K562 (cell line): ENCODE results near the gene ADIPOR2. TPM values are rescaled to one million over a fixed set of nuclear protein-coding genes. Genes with fewer than 3 reads are reported as not detected.

Experiments used
- ELF1 ChIP-seq: fragments of 200-800 bp; sonication (Bioruptor generic); IDR thresholded peaks from 2 replicates; pipeline ENCODE4 v1.6.1; 2016; ENCODE audit warnings: missing genetic modification characterization, missing compliant biosample characterization
- ETV6 ChIP-seq, 3 experiments: fragments of 150-350 bp in 1 of 3; sonication (generic) in 1 of 3; formaldehyde crosslinking in 1 of 3; IDR thresholded peaks; 2 replicates each; pipeline versions ENCODE4 v1.6.1 to v1.8.0; 2014 to 2022; ENCODE audit warnings: borderline replicate concordance in 2 of 3, low read depth in 2 of 3, antibody characterized with exemption in 1 of 3, low read length in 1 of 3, mild to moderate bottlenecking in 1 of 3, missing genetic modification reagents in 1 of 3
- GABPB2 ChIP-seq: fragments of 250-450 bp; sonication (Bioruptor Pico); conservative IDR thresholded peaks from 2 replicates; pipeline ENCODE4 v1.5.1; 2021; ENCODE audit warnings: mild to moderate bottlenecking
- L3MBTL2 ChIP-seq: fragments of 450-650 bp; IDR thresholded peaks from 2 replicates; pipeline ENCODE4 v1.6.1; 2016; ENCODE audit warnings: mild to moderate bottlenecking, moderate library complexity
- PRMT5 ChIP-seq: sonication (generic); formaldehyde crosslinking; IDR thresholded peaks from 2 replicates; pipeline ENCODE4 v1.5.0; 2020; ENCODE audit warnings: missing genetic modification reagents
- RAD21 ChIP-seq, 2 experiments: fragments of 250-450 bp in 1 of 2; fragments of 450-650 bp in 1 of 2; sonication (Bioruptor Pico) in 1 of 2; formaldehyde crosslinking in 1 of 2; IDR thresholded peaks in 1 of 2; conservative IDR thresholded peaks in 1 of 2; 2 replicates each; pipeline versions ENCODE4 v1.4.0 to v1.8.0; 2020 to 2022; ENCODE audit warnings: mild to moderate bottlenecking in 2 of 2, moderate library complexity in 1 of 2
- SAP30 ChIP-seq: fragments of 200-600 bp; sonication (generic); IDR thresholded peaks from 2 replicates; pipeline ENCODE4 v1.6.1; 2012; ENCODE audit warnings: borderline replicate concordance, low read depth, mild to moderate bottlenecking, moderate library complexity, low read length, control low read depth, inconsistent platforms; ENCODE audit not compliant: insufficient read depth, poor library complexity, severe bottlenecking
- TAF9B ChIP-seq: fragments of 450-650 bp; IDR thresholded peaks from 2 replicates; pipeline ENCODE4 v1.6.1; 2018; ENCODE audit warnings: mild to moderate bottlenecking; ENCODE audit not compliant: partially characterized antibody
- TEAD2 ChIP-seq: fragments of 450-650 bp; IDR thresholded peaks from 2 replicates; pipeline ENCODE4 v1.6.1; 2016; ENCODE audit warnings: missing genetic modification characterization, control low read depth, missing compliant biosample characterization
- WHSC1 ChIP-seq: IDR thresholded peaks from one replicate; pipeline ENCODE4 v1.6.1; 2012; ENCODE audit warnings: low read length, control low read depth, inconsistent platforms
- ZNF143 ChIP-seq: sonication (generic); formaldehyde crosslinking; IDR thresholded peaks from 2 replicates; pipeline ENCODE4 v1.9.0; 2022; ENCODE audit warnings: mild to moderate bottlenecking, missing genetic modification reagents
- polyA plus RNA-seq, 8 experiments: library from polyadenylated mRNA; depleted of rRNA in 4 of 8; stranded (reverse) in 5 of 8; unstranded in 3 of 8; fragments of >200 nt; fragmentation: Nextera tagmentation in 2 of 8; fragmentation: Illumina TruSeq in 1 of 8; extraction: Ambion mirVana in 2 of 8; extraction: Trizol in 1 of 8; gene quantifications; 2 replicates each; pipeline versions ENCODE4 v1.2.1 to v1.2.3, GENCODE V29; 2011 to 2014; ENCODE audit warnings: inconsistent platforms in 1 of 8, missing spikeins in 1 of 8
- total RNA-seq, 7 experiments: library from RNA; depleted of rRNA in 6 of 7; stranded (reverse); fragments of >200 nt in 6 of 7; fragmentation: Illumina TruSeq in 2 of 7; extraction: Trizol in 2 of 7; gene quantifications; 2 replicates each; pipeline versions ENCODE4 v1.2.1 to v1.2.3, GENCODE V29; 2011 to 2021; ENCODE audit warnings: low replicate concordance in 1 of 7
- TF ChIP-seq, protein P1 (sequence below): sonication (generic); formaldehyde crosslinking; IDR thresholded peaks from 2 replicates; pipeline ENCODE4 v1.8.1; 2022; ENCODE audit warnings: missing genetic modification reagents
- TF ChIP-seq, protein P2 (sequence below): sonication (generic); formaldehyde crosslinking; IDR thresholded peaks from 2 replicates; pipeline ENCODE4 v1.9.0; 2022; ENCODE audit warnings: mild to moderate bottlenecking, missing genetic modification reagents
- TF ChIP-seq, protein P3 (sequence below), 2 experiments: fragments of 450-650 bp; IDR thresholded peaks; 2 replicates each; pipeline ENCODE4 v1.6.1; 2018; ENCODE audit warnings: mild to moderate bottlenecking in 2 of 2, low read depth in 1 of 2; ENCODE audit not compliant: partially characterized antibody in 2 of 2
- TF ChIP-seq, protein P4 (sequence below), 2 experiments: fragments of 450-650 bp; conservative IDR thresholded peaks; 2 replicates each; pipeline ENCODE4 v1.6.1; 2017; ENCODE audit warnings: mild to moderate bottlenecking in 2 of 2, moderate library complexity in 2 of 2
- TF ChIP-seq, protein P5 (sequence below): IDR thresholded peaks from 3 replicates; pipeline ENCODE4 v1.6.1; 2011; ENCODE audit warnings: borderline replicate concordance, mild to moderate bottlenecking; ENCODE audit not compliant: insufficient read length, insufficient read depth

ADIPOR2 gene
- total and polyA plus RNA-seq, 9 of the 15 experiments (the other 6 are each of a cell fraction or from before 2014, with no cell fraction given), result 10.9 to 63.5 (median 46.0) TPM

DNA sequence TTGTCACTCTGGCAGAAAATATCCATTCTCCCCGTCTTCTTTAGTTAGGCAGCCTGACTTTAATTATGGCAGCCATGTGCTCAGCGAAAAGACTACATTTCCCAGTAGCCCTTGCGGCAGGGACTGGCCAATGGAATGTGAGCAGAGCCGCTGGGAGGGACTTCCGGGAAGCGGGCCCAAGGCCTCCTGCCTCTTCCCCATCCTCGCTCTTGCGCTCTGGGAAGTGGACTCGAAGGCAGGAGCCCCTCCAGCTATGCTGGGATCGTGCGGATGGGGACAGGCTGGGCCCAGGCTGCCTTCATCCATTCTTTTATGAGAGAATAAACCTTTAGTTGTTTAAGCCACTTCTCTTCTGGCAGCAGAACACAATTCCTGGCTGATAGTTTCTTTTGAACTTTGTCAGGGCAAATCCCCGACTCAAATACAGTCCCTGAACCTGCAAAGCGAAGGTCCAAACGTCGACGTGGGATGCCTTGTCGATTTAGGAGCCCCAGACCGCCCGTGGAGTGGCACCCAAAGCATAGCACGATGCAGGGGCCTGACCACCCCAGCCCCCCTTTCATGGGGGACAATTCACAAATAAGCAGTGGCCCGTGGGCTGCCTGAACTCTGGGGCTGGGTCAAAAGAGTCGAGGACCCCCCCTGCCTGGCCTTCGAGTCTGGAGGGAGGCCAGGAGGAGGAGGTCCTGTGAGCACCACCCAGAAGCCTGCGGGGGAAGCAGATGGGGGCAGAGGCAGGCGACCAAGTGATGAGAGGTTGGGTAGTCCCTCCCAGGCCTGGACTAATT is 113.9 kb downstream of the ADIPOR2 start (continued):
- TF ChIP-seq, protein P1, sequence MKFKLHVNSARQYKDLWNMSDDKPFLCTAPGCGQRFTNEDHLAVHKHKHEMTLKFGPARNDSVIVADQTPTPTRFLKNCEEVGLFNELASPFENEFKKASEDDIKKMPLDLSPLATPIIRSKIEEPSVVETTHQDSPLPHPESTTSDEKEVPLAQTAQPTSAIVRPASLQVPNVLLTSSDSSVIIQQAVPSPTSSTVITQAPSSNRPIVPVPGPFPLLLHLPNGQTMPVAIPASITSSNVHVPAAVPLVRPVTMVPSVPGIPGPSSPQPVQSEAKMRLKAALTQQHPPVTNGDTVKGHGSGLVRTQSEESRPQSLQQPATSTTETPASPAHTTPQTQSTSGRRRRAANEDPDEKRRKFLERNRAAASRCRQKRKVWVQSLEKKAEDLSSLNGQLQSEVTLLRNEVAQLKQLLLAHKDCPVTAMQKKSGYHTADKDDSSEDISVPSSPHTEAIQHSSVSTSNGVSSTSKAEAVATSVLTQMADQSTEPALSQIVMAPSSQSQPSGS (CRISPR knock-in tag), result no peak
- no peak for TF ChIP-seq RAD21 (CRISPR knock-in tag; conservative IDR thresholded peaks at IDR 0.05 in 1 of 2, IDR thresholded peaks at IDR 0.05 in 1 of 2)
- peak; percentile 90 for TF ChIP-seq ZNF143 (CRISPR knock-in tag)
- peak in 1 of 2 experiments; percentile 66; a peak in 1 of 4 replicates for TF ChIP-seq ETV6 (IDR thresholded peaks at IDR 0.05; ENCODE audit: borderline replicate concordance in 1 of 2, low read depth in 2 of 2, low read length in 1 of 2)
- TF ChIP-seq ETV6 (CRISPR knock-in tag; IDR thresholded peaks at IDR 0.05; ENCODE audit: borderline replicate concordance), result no peak
- TF ChIP-seq ELF1, result peak; percentile 89
- TF ChIP-seq, protein P2, sequence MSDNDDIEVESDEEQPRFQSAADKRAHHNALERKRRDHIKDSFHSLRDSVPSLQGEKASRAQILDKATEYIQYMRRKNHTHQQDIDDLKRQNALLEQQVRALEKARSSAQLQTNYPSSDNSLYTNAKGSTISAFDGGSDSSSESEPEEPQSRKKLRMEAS (CRISPR knock-in tag), result peak; percentile 71
- TF ChIP-seq PRMT5 (CRISPR knock-in tag), result no peak
- TF ChIP-seq, protein P3, sequence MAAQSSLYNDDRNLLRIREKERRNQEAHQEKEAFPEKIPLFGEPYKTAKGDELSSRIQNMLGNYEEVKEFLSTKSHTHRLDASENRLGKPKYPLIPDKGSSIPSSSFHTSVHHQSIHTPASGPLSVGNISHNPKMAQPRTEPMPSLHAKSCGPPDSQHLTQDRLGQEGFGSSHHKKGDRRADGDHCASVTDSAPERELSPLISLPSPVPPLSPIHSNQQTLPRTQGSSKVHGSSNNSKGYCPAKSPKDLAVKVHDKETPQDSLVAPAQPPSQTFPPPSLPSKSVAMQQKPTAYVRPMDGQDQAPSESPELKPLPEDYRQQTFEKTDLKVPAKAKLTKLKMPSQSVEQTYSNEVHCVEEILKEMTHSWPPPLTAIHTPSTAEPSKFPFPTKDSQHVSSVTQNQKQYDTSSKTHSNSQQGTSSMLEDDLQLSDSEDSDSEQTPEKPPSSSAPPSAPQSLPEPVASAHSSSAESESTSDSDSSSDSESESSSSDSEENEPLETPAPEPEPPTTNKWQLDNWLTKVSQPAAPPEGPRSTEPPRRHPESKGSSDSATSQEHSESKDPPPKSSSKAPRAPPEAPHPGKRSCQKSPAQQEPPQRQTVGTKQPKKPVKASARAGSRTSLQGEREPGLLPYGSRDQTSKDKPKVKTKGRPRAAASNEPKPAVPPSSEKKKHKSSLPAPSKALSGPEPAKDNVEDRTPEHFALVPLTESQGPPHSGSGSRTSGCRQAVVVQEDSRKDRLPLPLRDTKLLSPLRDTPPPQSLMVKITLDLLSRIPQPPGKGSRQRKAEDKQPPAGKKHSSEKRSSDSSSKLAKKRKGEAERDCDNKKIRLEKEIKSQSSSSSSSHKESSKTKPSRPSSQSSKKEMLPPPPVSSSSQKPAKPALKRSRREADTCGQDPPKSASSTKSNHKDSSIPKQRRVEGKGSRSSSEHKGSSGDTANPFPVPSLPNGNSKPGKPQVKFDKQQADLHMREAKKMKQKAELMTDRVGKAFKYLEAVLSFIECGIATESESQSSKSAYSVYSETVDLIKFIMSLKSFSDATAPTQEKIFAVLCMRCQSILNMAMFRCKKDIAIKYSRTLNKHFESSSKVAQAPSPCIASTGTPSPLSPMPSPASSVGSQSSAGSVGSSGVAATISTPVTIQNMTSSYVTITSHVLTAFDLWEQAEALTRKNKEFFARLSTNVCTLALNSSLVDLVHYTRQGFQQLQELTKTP (IDR thresholded peaks at IDR 0.05; ENCODE audit: low read depth in 1 of 2, partially characterized antibody in 2 of 2), result peak in 1 of 2 experiments; percentile 69
- no peak for TF ChIP-seq GABPB2
- peak; percentile 97 for TF ChIP-seq L3MBTL2
- TF ChIP-seq SAP30, result no peak
- TF ChIP-seq TEAD2 (tag), result no peak
- no peak for TF ChIP-seq WHSC1
- no peak for TF ChIP-seq TAF9B
- TF ChIP-seq, protein P4, sequence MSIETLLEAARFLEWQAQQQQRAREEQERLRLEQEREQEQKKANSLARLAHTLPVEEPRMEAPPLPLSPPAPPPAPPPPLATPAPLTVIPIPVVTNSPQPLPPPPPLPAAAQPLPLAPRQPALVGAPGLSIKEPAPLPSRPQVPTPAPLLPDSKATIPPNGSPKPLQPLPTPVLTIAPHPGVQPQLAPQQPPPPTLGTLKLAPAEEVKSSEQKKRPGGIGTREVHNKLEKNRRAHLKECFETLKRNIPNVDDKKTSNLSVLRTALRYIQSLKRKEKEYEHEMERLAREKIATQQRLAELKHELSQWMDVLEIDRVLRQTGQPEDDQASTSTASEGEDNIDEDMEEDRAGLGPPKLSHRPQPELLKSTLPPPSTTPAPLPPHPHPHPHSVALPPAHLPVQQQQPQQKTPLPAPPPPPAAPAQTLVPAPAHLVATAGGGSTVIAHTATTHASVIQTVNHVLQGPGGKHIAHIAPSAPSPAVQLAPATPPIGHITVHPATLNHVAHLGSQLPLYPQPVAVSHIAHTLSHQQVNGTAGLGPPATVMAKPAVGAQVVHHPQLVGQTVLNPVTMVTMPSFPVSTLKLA (conservative IDR thresholded peaks at IDR 0.05), result 0 out of 4 replicates have a peak, but pooled peaks of 1 of the 2 experiments have one; percentile 25
- TF ChIP-seq, protein P5, sequence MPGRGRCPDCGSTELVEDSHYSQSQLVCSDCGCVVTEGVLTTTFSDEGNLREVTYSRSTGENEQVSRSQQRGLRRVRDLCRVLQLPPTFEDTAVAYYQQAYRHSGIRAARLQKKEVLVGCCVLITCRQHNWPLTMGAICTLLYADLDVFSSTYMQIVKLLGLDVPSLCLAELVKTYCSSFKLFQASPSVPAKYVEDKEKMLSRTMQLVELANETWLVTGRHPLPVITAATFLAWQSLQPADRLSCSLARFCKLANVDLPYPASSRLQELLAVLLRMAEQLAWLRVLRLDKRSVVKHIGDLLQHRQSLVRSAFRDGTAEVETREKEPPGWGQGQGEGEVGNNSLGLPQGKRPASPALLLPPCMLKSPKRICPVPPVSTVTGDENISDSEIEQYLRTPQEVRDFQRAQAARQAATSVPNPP, result no peak
